Mesenteric fat pad (tissue), 1 donor: ENCODE measurements around the gene ANAPC4. TPM values are rescaled to one million over a fixed set of nuclear protein-coding genes. Genes with fewer than 3 reads are reported as not detected.

Source experiments
- DNase-seq: peaks from one replicate; pipeline ENCODE4 v3.0.0-alpha.2; 2020; ENCODE audit warnings: low spot score
- total RNA-seq: library from RNA; stranded (reverse); fragmentation: NEBNext Ultra II Directional; extraction: Animal tissue kit (Norgen Biotek cat#: 25700); gene quantifications from one replicate; pipeline ENCODE4 v1.2.1, GENCODE V29; 2021
- donor health status: DM: yes; HTN: yes; CAD: no.

The ANAPC4 gene
- total RNA-seq, 1 donor from 2014 or later, result 22.5 TPM

DNA sequence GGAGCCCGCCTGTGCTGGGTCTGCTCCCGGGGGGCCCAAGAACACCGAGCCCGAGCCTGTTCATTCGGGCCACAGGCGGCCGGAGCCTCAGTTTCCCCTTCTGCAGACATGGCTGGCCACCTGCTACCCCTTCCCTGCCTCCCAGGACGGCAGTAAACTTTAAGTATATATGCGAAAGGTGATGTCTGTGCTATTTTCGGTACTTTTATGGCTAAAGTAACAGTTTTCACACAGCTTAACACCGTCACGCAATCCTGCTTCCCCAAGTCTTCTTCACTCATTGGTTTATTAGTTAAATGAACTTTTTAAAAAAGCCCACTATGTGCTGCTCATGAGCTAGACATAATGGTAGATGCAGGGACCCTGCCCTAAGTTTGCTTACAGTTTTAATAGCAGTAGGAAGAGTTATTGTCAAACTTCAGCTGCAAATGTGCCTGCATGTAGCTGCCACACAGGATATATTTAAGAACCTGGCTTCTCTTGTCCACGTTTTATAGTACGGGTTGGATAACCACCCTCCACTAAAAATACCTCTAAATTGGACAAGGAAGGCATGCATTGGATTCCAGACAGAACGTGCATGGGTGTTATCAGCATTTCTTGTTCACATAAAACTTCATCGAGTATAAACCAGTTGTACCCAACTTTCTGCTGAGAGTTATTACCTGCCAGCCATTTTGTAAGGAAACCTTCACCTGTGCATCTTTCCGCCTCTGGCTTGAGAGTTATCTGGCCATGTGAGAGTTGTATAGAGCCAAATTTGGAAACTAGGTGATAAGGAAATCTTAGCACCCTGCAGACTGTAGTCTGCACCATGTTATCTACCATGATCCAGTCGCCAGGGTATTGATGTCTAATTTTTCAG is 741 bp downstream of the ANAPC4 start:
- no peak for DNase-seq

DNA sequence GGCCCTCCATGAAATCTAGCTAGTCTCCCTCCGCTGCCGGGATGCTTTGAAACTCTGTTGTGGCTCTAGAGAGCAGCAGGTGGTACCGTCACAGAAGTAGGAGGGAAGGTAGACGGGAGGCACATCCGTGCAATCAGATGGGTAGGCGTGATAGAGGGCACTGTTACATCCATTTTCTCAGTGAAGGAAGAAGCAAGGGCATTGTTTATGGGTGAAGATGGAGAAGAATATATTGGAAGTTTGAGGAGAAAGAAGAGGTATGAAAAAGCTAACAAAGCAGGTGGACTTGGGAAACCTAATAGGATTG is 1.3 kb downstream of the ANAPC4 start:
- DNase-seq, result no peak

DNA sequence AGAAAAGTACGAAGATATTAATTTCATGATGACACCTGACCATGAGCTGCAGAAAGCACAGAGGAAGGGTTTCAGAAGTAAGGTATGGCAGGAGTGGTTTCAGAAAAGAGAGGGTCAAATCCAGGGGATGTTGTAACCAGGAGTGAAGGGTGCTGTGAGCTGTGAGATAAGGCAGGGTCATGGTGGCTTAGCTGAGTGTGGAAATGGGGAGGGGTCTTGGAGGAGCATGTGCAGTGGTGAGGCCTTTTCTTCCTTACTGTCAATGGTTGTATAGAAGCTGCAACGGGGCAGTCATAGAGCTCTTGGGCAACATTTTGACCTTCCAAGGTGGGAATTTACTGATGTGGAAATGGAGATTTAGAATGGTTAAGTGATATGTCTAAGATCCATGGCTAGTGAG is 2.5 kb downstream of the ANAPC4 start:
- DNase-seq, result no peak

DNA sequence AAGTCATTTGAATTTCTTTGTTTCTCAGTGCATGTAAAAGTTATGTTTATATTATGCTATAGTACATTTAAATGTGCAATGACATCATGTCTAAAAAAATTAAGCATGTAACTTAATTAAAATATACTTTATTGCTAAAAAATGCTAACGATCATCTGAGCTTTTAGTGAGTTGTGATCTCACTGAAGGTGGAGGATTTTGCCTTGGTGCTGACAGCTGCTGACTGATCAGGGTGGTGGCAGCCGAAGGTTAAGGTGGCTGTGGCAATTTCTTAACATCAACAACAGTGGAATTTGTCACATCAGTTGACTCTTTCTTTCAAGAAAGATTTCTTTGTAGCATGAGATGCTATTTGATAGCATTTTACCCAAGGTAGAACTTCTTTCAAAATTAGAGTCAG is 6.6 kb downstream of the ANAPC4 start:
- DNase-seq, result no peak

DNA sequence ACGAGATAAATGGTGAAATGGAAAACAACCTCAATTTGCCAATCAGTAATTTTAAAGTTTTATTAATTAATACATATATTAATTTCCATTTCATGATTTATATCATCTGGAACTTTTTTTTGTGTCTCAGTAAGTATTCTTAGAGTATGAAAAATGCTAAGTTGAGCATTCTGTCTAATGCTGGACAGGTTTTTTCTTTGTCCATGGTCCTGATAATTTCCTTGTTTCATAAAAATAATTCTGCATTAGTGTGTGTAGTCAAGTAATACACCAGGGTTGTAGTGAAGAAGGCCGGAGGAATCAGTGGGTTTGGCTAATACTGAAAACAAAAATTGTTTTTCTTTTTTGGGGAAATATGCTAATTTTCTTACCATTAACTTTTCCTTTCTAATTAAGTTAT is 9.9 kb downstream of the ANAPC4 start:
- no peak for DNase-seq

DNA sequence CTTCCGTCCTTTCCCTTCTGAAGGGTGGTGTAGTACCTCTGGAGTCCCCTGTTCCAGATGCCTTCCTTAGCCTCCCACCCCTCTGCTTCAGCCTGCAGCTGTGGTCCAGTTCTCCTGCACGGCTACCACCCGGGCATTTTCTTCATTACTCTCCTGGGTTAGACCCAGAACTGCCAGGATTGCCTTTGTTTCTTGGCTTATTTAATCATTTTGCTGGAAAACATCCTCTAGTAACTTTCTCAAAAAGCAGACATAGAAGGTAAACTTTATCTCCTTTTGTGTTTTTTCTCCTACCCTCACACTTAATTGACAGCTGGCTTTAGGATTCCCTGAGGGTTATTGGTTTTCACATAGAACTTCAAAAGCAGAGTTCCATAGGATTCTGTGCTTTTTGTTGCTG is 20.2 kb downstream of the ANAPC4 start:
- DNase-seq, result no peak

DNA sequence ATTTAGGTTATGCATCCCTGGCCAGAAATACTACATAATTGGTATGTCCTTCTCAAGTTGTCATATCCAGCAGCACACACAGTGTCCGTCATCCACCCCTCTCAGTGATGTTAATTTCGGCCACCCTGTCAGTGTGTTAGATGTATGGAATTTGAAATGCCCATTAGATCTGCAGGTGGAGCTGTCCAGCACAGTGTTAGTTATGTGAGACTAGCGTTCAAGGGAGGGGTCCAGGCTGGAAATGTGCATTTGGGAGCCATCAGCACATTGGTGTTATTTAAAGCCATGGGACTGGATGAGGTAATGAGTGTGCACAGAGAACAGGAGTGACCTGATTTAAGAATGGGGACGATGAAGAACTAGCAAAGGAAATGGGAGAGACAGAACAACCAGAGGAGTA is 22.4 kb downstream of the ANAPC4 start:
- no peak for DNase-seq

DNA sequence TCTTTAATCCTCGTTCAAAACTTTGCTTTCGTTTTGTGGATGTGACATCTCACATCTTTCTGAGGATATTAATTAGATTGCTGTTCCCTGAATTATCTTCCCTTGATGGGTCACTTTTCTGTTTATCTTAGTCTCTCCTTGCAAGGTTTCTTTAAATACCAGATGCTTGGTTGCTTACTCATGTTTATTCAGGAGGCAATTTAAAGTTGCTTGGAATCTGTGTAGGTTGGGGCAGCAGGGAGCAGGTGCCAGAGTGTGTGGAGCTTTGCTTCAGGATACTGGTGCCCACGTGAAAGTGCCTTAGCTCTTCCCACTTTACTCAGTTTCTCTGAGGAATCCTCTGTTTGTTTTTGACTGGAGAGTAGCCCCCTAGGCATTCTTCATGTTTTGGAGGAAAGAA is 24.0 kb downstream of the ANAPC4 start:
- DNase-seq, result no peak

DNA sequence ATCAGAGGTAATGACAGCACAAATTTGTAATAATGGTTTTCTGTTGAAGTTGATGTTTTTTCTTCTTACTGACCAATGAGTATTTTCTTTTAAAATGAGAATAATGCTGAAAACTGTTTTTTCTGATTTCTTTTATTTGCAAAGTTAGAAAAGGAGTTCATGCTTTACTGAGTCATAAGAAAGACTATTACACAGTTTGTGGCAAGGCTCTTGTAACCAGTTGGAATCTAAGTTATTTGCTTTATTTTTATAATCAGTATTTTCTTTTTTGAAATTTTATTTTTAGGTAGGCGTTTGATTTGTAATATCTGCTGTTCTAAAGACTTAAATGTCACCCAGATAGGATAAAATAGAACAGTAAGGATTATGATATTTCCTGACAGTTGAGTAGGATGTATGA is 25.5 kb downstream of the ANAPC4 start:
- DNase-seq, result no peak

DNA sequence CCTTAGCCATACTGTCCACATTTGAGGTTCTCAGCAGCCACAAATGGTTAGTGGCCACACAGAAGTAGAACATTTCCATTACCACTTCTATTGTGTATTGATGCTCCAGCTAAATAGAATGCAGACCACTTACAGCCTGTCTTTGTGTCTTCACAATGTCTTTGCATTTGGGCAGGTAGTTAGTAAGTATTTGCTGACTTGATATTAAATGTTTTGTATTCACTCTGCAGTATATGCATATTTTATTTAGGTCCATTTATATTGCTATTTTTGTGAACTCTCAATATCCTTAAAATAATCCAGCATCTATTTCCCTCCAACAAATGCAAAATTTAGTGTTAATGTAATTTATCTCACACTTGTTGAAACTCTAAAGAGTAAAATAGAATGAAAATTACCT is 26.6 kb downstream of the ANAPC4 start:
- DNase-seq, result no peak

DNA sequence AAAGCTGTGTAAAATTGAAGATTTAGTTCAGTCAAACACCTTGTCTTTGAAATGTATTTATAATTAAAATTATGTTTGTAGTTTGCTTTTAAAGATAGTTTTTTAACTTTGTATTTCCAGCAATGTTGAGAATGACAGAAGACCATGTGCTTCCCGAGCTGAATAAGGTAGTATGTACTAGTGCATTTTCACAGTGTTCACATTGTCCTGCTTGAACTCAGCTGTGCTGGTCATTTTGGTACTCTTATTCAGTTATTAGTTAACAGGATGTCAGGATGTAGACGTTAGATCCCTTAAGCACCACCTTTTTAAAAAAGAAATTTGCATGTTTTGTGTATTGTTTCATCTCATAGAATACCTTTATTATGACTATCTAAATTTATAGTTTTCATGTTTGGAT is 28.4 kb downstream of the ANAPC4 start:
- DNase-seq, result no peak

DNA sequence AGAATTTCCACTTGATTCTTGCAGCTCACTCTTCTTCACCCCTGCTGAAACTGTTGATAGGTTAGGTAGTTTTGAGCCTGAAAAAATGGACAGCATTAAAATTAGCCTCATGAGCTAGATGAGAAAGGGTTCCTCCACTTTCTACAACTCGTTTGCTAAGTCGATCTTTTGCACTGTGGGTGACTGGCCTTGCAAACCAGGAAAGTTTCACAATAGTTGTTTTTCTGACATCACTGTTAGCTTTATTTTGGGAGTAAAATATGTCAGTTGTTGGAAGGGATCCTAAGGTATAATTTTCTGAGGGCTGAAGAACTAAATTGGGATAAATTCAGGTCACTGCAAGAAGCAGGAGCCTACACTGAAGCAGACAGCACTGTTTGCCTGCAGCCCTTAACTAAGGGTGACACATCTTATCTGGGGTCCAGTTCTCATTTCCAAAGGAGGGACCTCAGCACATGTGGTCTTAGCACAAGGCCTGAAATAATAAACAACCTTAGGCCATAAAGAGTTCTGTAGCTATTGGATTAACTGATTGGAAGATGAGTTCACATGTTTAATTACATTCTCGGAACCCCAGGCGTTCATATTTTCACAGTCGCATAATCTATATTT is 29.1 kb downstream of the ANAPC4 start:
- DNase-seq, result no peak

DNA sequence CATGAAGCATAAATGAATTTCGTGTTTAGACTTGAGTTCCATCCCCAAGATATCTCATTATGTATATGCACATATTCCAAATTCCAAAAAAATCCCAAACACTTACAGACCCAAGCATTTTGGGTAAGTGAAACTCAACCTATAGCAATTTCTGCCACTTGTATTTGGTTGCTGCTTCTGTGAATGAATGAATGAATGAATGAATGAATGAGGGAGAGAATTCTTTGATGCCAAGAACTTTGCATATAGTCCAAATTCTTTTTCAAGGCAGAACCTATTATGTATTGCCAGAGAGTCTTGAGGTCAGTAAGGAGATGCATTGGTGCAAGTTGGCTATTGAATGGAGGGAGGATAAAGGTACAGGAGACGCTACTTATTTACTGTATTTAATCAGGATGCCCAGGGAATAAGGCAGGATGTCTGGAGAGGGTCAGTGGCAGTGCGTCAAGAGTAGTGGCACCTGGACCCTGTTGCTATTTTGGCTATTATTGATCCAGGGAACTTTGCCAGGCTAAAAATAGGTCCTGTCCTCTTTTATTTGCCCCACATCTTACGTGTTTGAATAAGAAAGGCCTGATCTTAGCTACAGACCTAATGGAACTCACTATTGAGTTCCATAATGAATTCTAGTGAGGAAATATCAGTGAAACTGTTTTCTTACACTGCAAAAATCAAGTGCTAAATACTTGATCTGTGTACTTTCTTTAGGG is 33.9 kb downstream of the ANAPC4 start:
- DNase-seq, result no peak

DNA sequence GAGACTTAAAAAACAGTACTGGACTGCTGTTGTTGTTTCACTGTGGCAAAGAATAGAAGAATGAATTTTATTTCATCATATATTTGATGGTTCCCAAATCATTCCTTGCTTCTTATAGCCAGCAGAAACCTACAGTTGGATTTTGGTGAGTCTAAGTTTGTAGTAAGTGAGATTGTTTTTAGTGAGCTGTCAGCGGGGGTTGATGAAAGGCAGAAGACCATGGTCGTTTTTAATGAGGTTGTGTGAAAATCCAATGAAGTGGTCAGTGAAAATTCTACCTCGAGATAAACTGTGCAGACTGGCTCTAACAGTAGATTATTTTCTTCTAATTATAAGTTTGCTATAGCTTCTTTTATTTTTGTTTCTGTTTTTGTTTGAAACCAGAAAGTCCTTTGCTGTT is 36.2 kb downstream of the ANAPC4 start:
- no peak for DNase-seq

DNA sequence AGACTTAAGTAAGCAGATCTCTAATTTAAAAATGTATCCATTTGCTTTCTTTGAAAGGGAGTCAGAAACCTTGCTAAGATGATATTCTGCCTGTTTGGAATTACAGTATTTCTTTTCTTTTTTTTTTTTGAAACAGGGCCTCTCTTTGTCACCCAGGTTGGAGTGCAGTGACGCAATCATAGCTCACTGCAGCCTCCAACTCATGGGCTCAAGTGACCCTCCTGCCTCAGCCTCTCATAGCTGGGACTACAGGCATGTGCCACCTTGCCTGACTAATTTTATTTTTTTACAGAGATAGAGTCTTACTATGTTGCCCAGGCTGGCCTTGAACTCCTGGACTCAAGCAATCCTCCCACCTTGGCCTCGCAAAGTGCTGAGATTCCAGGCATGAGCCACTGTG is 40.0 kb downstream of the ANAPC4 start:
- no peak for DNase-seq

DNA sequence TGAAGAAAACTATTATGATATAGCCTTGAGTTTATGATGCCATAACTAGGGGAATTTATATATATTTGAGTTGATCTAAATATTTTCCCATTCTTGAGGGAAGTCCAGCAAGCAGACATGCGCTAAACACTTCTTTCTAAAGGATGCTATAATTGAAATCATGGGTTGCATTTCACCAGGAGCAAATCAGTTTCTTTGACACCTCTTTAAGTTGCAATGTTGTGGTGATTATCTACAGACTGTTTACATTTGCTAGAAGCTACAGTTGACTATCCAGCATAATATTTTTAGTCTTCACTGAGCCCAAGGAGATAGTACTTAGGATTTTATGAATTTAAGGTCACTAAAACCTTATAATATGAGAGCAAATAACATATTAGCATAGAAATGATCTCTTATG is 43.9 kb downstream of the ANAPC4 start:
- DNase-seq, result no peak

DNA sequence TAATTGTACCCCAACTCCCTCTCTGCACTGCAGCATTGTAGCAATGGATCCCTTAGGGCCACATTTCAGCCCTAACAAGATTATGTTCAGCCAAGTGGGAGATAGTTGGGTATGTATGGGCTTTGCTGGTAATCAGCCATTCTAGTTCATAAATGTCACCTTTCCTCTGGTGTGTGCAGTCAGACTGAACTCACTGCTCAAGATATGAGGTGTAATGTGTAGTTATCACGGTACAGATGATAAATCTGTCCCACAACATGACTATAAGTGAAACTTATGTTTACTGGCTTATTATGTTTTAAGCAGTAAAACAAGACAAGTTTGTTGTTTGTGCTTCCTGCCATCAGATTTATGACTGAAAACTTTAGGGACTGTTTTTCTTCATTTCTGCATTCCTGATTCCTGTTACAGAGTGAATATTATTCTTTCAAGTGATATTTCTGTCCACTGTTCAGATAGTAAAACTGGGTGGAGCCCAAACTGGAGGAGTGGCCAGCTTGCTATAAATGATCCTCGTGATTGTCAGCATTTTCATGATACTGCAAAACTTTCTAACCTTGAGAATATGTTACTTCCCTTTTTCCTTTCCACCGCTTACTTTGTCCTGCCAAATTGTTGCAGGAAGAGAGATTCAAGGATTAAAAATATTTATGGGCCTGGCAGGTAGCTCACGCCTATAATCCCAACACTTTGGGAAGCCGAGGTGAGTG is 44.9 kb downstream of the ANAPC4 start:
- DNase-seq, result no peak

DNA sequence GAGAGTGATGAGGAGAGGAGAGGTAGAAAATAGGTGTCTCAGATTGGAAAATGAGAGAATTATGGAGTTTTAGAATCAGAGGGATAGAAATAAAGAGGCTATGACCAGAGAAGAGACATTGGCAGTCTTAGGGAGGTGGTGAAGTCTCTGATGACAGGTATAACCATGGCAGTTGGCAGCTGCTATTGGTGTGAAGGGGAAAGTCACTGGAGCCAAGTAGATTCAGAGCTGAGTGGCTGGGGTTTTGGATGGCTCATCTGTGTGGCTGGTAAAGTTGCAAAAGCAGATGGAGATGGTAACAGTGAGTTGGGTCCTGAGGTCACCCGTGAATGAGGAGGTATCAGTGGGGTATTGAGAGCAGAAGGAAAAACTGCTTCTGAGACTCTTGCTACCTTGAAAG is 46.5 kb downstream of the ANAPC4 start:
- no peak for DNase-seq

DNA sequence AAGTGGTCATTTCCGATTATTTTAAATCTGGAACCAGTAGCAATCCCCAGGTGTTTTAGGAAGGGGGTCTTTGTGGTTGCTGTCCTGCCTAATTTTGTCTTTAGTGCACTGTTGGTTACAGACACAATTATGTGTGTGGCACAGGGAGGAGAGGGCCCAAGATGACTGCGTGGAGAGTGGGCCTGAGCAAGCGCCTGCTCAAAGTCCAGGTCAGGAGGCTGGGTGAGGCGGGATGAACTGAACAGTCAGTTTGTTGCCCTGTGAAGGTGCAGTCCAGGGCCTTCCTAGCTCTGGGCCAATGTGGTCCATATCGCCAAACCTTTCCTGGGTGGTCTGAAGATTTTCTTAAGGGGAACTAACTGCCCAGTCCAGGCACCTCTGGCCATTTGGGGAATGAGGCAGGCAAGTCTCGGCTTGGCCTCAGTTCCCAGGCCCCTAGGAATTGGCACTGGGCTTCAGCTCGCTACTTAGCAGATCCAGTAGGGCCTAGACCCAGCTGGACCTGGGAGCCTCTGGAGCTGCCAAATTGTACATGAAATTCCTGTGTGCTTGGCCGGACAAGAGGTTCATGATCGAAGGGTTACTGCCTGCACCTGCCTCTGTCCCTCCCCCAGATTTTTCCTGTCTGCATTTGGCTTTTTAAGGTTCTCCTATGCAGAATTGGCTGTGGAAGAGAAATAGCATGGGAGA is 47.6 kb downstream of the ANAPC4 start:
- DNase-seq, result no peak

DNA sequence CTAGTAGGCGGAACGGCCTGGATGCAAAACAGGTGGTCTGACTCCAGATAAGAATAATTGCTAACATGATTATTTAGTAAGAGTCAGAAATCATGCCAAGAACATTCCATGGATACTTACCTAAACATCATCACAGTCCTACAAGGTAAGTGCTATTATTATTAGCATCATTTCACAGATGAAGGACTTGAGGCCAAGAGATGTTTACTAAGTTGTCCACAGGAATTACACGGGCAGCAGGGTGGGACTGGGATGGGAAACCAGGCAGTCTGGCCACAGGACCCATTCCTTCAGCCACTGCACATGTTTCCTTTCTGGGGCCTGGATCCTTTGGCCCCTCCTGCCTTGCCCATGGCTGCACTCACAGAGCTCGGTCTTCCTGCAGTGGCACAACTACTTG is 48.3 kb downstream of the ANAPC4 start:
- no peak for DNase-seq

DNA sequence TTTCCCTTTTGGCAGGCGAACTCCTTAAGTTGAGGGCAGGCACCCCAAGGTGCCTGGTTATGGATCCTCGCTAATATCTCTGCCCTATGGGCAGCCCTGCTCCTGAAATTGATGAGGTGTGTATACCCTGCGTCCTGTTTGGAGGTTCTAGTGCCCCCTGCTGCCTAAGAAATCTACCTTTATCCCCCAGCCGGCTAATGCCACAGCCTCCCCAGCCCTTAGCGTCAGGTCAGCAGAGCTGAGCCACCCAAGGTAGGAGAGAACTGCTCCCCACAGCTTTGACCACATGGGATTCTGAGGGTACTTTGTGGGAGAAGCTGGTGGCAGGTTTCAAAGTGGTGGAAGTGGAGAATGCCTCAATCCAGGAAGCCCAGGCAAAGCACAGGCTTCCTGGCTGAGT is 50.8 kb downstream of the ANAPC4 start:
- no peak for DNase-seq
